Cardiac atrium fibroblast (primary cell): ENCODE results near the gene IFNL2. TPM values are rescaled to one million over a fixed set of nuclear protein-coding genes. Genes with fewer than 3 reads are reported as not detected.

ENCODE experiments used
- total RNA-seq: library from RNA; depleted of rRNA; stranded (reverse); fragments of >200 nt; gene quantifications from 2 replicates; pipeline ENCODE4 v1.2.3, GENCODE V29; 2015

Gene IFNL2
- total RNA-seq = not detected in 2 replicates

GRCh38 chr19:39268085-39268484 is at the start of gene IFNL2:
Gene IFNL2 (plus strand): TSS chr19:39268396. CDS start chr19:39268569, 173 bp downstream.

GRCh38 chr19:39244410-39245100 is 23.6 kb upstream of the IFNL2 start, which contains the start of gene IFNL3:
Gene IFNL3 (minus strand): TSS chr19:39245006. CDS start chr19:39244967, 39 bp downstream.

GRCh38 chr19:39248806-39249205 is 19.4 kb upstream of the IFNL2 start, which contains the start of gene IFNL4:
Gene IFNL4 (minus strand): TSS chr19:39248856.

GRCh38 chr19:39296055-39296645 is 28.0 kb downstream of the IFNL2 start, which contains the start of gene IFNL1:
Gene IFNL1 (plus strand): TSS chr19:39296407. CDS start chr19:39296422, 15 bp downstream.

Other genes starting within 250 kb of the IFNL2 start
- 0.18 and 0.49 TPM in 2 replicates for gene FBXO27, start 235.8 kb upstream of the IFNL2 start, total RNA-seq
- gene ACP7, start 184.0 kb upstream of the IFNL2 start, total RNA-seq = not detected in 2 replicates
- gene PAK4, start 142.6 kb upstream of the IFNL2 start, total RNA-seq = 7.0 and 9.1 TPM in 2 replicates
- gene NCCRP1, start 71.4 kb upstream of the IFNL2 start, total RNA-seq = not detected in 2 replicates
- gene SYCN, start 64.1 kb upstream of the IFNL2 start, total RNA-seq = not detected in 2 replicates
- gene IFNL3, start 23.4 kb upstream of the IFNL2 start, total RNA-seq = not detected in 2 replicates
- not detected in 2 replicates for gene IFNL4, start 19.5 kb upstream of the IFNL2 start, total RNA-seq
- gene IFNL1, start 28.0 kb downstream of the IFNL2 start, total RNA-seq = not detected in 2 replicates
- gene LRFN1, start 52.5 kb downstream of the IFNL2 start, total RNA-seq = not detected in 2 replicates
- gene GMFG, start 67.6 kb downstream of the IFNL2 start, total RNA-seq = 4.4 and 21.8 TPM in 2 replicates
- 45.1 and 55.7 TPM in 2 replicates for gene SAMD4B, start 74.0 kb downstream of the IFNL2 start, total RNA-seq
- 40.2 and 95.3 TPM in 2 replicates for gene PAF1, start 122.7 kb downstream of the IFNL2 start, total RNA-seq
- 24.7 and 25.8 TPM in 2 replicates for gene MED29, start 123.0 kb downstream of the IFNL2 start, total RNA-seq
- 47.3 and 97.1 TPM in 2 replicates for gene ZFP36, start 138.5 kb downstream of the IFNL2 start, total RNA-seq
- 26.2 and 30.3 TPM in 2 replicates for gene PLEKHG2, start 144.3 kb downstream of the IFNL2 start, total RNA-seq
- gene RPS16, start 167.6 kb downstream of the IFNL2 start, total RNA-seq = 1,521 and 1,655 TPM in 2 replicates
- 58.1 and 65.3 TPM in 2 replicates for gene SUPT5H, start 177.2 kb downstream of the IFNL2 start, total RNA-seq
- 62.0 and 74.4 TPM in 2 replicates for gene TIMM50, start 212.4 kb downstream of the IFNL2 start, total RNA-seq
- gene DLL3, start 230.6 kb downstream of the IFNL2 start, total RNA-seq = 0.97 and 2.2 TPM in 2 replicates
- gene SELENOV, start 246.7 kb downstream of the IFNL2 start, total RNA-seq = not detected in 2 replicates